Peyer's patch (tissue), 4 donors: Measurements from ENCODE around the gene VASN. TPM values are rescaled to one million over a fixed set of nuclear protein-coding genes. Genes with fewer than 3 reads are reported as not detected.

ENCODE experiments used
- DNase-seq, 3 donors: peaks; one replicate each; pipeline ENCODE4 v3.0.0-alpha.2; 2017 to 2019
- H3K27ac ChIP-seq, 4 donors: fragments of 200-600 bp; sonication (generic); one replicate each; pipeline ENCODE4 v1.5.1; 2016 to 2019
- H3K27me3 ChIP-seq, 2 donors: fragments of 200-600 bp; sonication (generic); one replicate each; pipeline ENCODE4 v1.5.1; 2019
- H3K36me3 ChIP-seq, 3 donors: fragments of 200-600 bp; sonication (generic); one replicate each; pipeline ENCODE4 v1.5.1; 2016 to 2019
- H3K4me1 ChIP-seq, 4 donors: fragments of 200-600 bp; sonication (generic); one replicate each; pipeline ENCODE4 v1.5.1; 2016 to 2019
- H3K4me3 ChIP-seq, 4 donors: fragments of 200-600 bp; sonication (generic); 1 replicate in 3 of 4; 2 replicates in 1 of 4; pipeline ENCODE4 v1.5.1; 2016 to 2019; ENCODE audit warnings: mild to moderate bottlenecking in 1 of 4
- H3K9me3 ChIP-seq, 4 donors: fragments of 200-600 bp; sonication (generic); one replicate each; pipeline ENCODE4 v1.5.1; 2016 to 2019; ENCODE audit warnings: mild to moderate bottlenecking in 1 of 4
- CTCF ChIP-seq, 6 experiments: fragments of 450-650 bp in 4 of 6; fragments of 200-600 bp in 2 of 6; sonication (generic) in 1 of 6; IDR thresholded peaks; one replicate each; pipeline ENCODE4 v1.5.1; 2017 to 2019; ENCODE audit warnings: antibody characterized with exemption in 6 of 6, mild to moderate bottlenecking in 3 of 6, moderate library complexity in 1 of 6
- POLR2A ChIP-seq, 2 donors: fragments of 450-650 bp; IDR thresholded peaks; one replicate each; pipeline ENCODE4 v1.5.1; 2017; ENCODE audit warnings: antibody characterized with exemption in 2 of 2, mild to moderate bottlenecking in 2 of 2, moderate library complexity in 2 of 2
- total RNA-seq, 4 donors: library from RNA; depleted of rRNA; stranded (reverse); fragments of >200 nt; gene quantifications; one replicate each; pipeline ENCODE4 v1.1.0, GENCODE V29; 2016

The VASN gene
- total RNA-seq, 4 donors from 2014 or later: 2.1 to 18.2 (median 8.4) TPM

- H3K36me3 ChIP-seq: peaks cover 0 to 73% (median 0%) of the 10 kb centered on the region in 3 donors
- no peak overlapping the region for H3K4me3 ChIP-seq
- no peak for TF ChIP-seq POLR2A (IDR thresholded peaks at IDR 0.05)
- TF ChIP-seq CTCF (IDR thresholded peaks at IDR 0.05): no peak
- no peaks in the 10 kb centered on the region for H3K9me3 ChIP-seq
- no peak overlapping the region for H3K27ac ChIP-seq
- H3K4me1 ChIP-seq: peaks cover 0 to 14% (median 0%) of the 10 kb centered on the region in 4 donors
- no peaks in the 10 kb centered on the region for H3K27me3 ChIP-seq
- DNase-seq: peak in 2 of 3 donors; percentile 58 to 72
Observed at GRCh38 chr16:4365014-4365406, 6.6 kb upstream of the VASN start.

GRCh38 chr16:4365615-4366014, 6.0 kb upstream of the VASN start:
- DNase-seq: no peak
- no peaks in the 10 kb centered on the region for H3K9me3 ChIP-seq

GRCh38 chr16:4366016-4366415, 5.6 kb upstream of the VASN start:
- H3K27ac ChIP-seq: no peak overlapping the region
- H3K4me1 ChIP-seq: peaks cover 0 to 18% (median 0%) of the 10 kb centered on the region in 4 donors
- no peaks in the 10 kb centered on the region for H3K9me3 ChIP-seq
- H3K27me3 ChIP-seq: no peaks in the 10 kb centered on the region
- DNase-seq: no peak
- peaks cover 0 to 65% (median 0%) of the 10 kb centered on the region in 3 donors for H3K36me3 ChIP-seq
- TF ChIP-seq POLR2A (IDR thresholded peaks at IDR 0.05) (no peak), CTCF (IDR thresholded peaks at IDR 0.05) (no peak)
- no peak overlapping the region for H3K4me3 ChIP-seq

More at GRCh38 chr16:4365615-4366014, 6.0 kb upstream of the VASN start:
- H3K36me3 ChIP-seq: peaks cover 0 to 69% (median 0%) of the 10 kb centered on the region in 3 donors
- no peak overlapping the region for H3K4me3 ChIP-seq
- no peaks in the 10 kb centered on the region for H3K27me3 ChIP-seq
- TF ChIP-seq POLR2A (IDR thresholded peaks at IDR 0.05) (no peak), CTCF (IDR thresholded peaks at IDR 0.05) (no peak)
- H3K27ac ChIP-seq: no peak overlapping the region
- peaks cover 0 to 16% (median 0%) of the 10 kb centered on the region in 4 donors for H3K4me1 ChIP-seq

- peaks cover 0 to 51% (median 0%) of the 10 kb centered on the region in 3 donors for H3K36me3 ChIP-seq
- H3K4me1 ChIP-seq: peaks cover 0 to 28% (median 5%) of the 10 kb centered on the region in 4 donors
- H3K9me3 ChIP-seq: no peaks in the 10 kb centered on the region
- no peaks in the 10 kb centered on the region for H3K27me3 ChIP-seq
- no peak overlapping the region for H3K4me3 ChIP-seq
- no peak overlapping the region for H3K27ac ChIP-seq
- DNase-seq: no peak
- TF ChIP-seq CTCF (IDR thresholded peaks at IDR 0.05) (no peak), POLR2A (IDR thresholded peaks at IDR 0.05) (no peak)
Observed at GRCh38 chr16:4367393-4367856, 4.2 kb upstream of the VASN start.

- DNase-seq: no peak
Observed at GRCh38 chr16:4369007-4369733, 2.5 kb upstream of the VASN start.

More at GRCh38 chr16:4369007-4369733, 2.5 kb upstream of the VASN start:
- Histone ChIP-seq H3K27ac (peak overlapping the region in 3 of 4 donors; percentile 46 to 84 (median 72)), H3K27me3 (no peaks in the 10 kb centered on the region), H3K4me1 (peaks cover 0 to 45% (median 12%) of the 10 kb centered on the region in 4 donors), H3K4me3 (no peak overlapping the region), H3K36me3 (peaks cover 0 to 33% (median 0%) of the 10 kb centered on the region in 3 donors), H3K9me3 (no peaks in the 10 kb centered on the region)
- TF ChIP-seq CTCF (IDR thresholded peaks at IDR 0.05): no peak
